ENCODE results near the gene TLE5.
"Not testable (repeated sequence)": the region's sequence is repeated elsewhere in the genome, so short reads cannot be mapped to it uniquely, and the experiment has no call there.

Gene TLE5

DNA sequence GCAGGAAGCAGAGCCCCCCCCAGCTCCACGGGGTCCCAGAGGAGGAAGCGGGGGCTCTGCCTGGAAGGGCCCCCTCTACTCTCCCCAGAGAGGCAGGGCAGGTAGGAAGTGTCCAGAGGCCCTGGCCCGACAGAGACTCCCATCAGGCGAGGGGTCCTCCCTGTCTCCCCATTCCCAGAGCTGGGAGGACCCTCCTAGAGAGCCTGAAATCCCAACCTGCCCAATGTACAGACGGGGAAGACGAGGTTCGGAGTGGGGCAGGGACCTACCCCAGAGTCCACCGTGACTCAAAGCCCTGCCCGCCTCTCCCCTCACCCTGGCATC, 34.4 kb downstream of the TLE5 start:
- in situ Hi-C loops (cut with MboI; ENCODE audit: low sequenced_read_pairs): no loop called here

DNA sequence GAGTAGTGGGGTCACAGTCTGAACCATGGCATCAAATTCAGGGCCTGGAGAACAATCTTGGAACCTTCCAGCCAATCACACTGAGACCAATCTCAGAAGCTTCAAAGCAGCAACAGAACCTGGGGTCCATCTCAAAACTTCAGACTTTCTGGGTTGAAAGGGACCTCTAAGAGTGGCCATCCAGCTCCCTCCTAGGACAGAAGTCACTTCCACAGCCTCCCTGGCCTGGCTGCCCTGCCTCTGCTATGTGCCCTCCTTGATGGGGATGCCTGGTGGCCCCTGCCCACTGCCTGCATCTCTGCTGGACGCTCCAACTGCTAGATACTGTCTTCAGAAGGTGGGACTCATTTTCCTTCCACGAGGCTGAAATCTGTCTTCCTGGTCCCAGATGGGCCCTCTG, 35.0 kb downstream of the TLE5 start:
- in situ Hi-C loops (cut with MboI; ENCODE audit: low sequenced_read_pairs): no loop called here

DNA sequence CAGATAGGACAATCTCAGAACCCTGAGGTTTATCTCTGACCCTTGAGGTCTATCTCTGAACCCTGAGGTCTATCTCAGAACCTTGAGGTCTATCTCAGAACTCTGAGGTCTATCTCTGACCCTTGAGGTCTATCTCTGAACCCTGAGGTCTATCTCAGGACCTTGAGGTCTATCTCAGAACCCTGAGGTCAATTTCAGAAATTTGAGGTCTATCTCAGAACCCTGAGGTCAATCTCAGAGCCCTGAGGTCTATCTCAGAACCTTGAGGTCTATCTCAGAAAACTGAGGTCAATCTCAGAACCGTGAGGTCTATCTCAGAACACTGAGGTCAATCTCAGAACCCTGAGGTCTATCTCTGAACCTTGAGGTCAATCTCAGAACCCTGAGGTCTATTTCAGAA, 35.5 kb downstream of the TLE5 start:
- in situ Hi-C loops (cut with MboI; ENCODE audit: low sequenced_read_pairs): no loop called here

DNA sequence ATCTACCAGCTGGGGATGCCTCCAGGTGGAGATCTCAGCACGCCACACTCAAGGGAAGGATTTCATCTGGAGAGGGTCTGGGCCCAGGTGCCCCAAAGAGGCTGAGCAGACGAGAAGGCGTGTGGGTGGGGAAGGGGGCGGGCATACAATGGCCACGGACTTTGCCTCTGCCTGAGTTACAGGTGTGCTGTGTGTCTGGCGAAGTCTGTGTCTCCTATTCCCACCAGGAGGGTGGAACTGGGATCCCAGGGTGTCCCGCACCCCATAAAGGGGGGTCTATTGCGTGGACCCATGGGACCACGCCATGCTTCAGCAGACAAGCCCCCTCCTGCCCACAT, 36.8 kb downstream of the TLE5 start:
- in situ Hi-C loops (cut with MboI; ENCODE audit: low sequenced_read_pairs): no loop called here

DNA sequence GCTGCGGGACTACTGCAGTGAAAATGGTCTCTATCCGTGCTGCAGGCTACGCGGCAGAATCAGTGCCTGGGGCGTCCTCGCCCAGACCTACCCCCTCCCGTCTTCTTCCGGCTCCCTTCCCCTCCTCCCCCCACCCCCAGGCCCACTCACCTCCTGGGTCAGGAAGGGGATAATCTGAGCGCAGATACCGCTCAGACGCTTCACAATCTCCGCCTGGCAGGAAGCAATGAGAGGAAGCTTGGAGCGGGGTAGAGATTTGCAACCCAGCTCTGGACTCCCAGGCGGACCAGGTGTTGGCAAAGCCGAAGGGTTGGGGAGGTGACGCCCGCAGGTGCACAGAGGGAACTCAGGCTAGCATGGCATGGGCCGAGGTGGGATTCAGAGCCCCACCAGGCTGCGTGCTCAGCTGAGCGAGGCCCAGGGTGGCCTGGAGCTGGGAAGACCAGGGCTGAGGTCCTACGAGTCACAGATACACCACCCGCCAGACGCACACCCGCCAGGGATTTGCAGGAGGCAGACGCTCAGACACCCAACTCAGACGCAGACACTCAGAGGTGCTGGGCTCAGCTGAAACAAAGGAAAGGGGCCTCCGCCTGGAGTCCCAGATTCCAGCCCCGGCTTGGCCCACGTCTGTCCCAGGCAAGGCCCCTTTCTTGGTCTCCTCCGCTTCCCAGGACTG, 37.3 kb downstream of the TLE5 start:
- in situ Hi-C loops (cut with MboI; ENCODE audit: low sequenced_read_pairs): no loop called here

DNA sequence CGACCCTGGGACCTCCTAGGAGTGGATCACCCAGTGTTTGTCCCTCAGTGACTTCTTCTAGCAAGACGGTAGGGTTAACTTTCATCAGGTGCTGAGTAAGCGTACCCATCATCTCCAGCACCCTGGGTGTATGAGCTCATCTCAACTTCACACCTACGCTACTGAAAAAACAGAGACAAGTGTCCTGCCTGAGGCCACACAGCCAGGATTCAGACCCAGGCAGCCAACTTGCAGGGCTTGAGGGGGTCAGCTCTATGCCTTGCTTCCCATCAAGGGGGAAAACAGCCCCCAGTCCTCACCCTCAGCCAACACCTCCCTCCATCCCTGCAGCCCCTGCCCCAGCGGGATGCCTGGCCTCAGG, 37.8 kb downstream of the TLE5 start:
- in situ Hi-C loops (cut with MboI; ENCODE audit: low sequenced_read_pairs): no loop called here

DNA sequence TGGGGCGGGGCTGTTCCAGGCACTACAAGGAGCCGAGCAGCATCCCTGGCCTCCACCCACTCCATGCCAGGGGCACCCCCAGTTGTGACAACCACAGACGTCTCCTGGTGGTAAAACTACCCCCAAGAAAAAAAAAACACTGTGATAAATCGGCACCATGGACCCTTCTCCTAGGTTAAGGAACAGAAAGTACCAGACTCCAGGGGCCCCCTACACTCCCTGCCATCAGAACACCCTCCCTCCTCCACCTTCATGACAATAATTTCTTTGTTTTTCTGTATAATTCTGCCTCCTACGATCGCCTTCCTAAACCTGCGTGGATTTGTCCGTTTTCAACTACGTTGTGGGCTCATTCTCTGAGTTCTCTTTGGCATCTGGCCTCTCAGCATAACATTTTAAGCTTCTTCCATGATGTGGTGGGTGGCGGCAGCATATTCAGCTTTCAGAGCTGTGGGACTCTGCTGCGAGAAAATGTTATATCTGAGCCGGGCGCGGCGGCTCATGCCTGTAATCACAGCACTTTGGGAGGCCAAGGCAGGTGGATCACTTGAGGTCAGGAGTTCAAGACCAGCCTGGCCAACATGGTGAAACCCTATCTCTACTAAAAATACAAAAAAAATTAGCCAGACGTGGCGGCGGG, 41.9 kb downstream of the TLE5 start:
- in situ Hi-C loops (cut with MboI; ENCODE audit: low sequenced_read_pairs): no loop called here

DNA sequence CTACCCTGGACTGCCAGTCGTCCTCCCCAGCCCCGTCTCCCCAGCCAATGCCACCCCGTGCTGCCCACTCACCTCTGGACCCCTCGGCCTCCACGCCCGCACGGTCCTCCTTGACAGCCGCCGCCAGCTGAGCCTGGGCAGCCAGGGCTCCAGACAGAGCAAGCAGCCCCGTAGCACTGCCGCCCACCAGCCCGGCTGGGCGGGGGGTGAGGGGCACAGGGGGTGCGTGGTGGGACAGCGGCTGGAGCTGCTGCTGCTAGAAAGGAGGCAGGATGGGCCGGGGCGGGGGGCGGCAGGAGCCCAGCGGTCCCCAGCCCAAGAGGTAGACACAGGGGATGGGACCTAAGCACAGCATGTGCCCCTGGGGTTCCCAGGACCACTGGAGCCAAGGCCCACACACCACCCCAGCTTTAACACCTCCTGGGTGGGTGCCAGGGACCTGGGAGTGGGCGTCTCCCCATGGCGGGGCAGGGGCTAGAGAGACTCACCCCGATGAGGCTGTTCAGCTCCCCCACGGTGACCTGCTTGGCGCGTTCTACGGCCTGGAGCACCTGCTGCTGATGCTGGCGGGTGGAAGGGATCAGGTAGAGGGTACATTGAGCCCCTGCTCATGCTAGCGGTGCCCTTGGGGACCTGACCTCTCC, 43.0 kb downstream of the TLE5 start:
- in situ Hi-C loops (cut with MboI; ENCODE audit: low sequenced_read_pairs): no loop called here

DNA sequence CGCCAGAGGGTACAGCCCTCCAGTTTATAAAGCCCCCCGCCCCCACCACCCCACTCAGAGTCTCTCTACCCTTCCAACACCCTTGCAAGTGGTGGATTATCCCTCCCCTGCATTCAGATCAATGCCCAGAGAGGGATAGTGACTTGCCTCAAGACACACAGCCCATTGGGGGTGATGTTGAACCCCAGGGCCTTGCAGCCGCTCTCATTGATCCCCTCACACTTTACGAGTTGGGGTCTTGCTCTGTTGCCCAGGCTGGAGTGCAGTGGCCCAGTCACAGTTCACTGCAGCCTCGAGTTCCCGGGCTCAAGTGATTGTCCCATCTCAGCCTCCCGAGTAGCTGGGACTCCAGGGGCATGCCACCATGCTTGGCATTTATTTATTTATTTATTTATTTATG, 44.4 kb downstream of the TLE5 start:
- in situ Hi-C loops (cut with MboI; ENCODE audit: low sequenced_read_pairs): no loop called here

DNA sequence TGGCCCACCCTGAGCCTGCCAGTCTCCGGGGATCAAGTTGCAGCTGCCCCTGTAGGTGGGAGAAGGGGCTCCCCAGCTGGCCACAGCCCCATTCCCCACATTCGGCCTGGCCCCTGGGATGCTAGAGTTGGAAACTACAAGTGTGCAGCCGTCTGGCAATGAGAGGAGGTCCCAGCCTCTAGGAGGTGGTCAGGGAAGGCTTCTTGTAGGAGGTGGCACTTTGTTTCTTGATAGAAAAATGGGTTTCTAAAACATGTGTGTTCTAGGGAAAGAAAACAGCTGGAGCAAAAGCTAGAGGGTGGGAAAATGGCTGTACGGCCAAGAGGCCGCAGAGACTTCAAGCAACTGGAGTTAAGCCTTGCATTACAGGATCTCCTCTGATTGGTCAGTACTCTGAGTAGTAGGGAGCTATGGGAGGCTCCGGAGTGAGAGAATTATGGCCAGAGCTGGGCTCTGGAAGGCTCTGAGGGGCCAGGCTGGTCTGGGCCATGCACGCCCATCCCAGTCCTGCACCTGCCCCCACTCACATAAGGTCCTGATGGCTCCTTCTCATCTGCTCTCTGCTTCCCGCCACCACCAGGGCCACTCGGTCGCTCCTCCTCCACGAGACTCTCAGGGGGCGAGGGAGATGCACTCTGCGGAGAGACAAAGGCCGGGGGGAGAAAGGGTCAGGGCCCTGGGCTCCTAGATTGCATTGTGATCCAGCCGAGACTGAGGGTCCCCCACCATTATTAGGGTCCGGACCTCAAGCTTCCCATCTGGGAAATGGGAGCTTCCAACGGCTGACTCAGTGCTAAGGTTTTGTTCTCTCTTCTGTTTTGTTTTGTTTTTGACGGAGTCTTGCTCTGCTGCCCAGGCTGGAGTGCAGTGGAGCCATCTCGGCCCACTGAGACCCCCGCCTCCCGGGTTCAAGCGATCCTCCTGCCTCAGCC, 46.9 kb downstream of the TLE5 start:
- in situ Hi-C loops (cut with MboI; ENCODE audit: low sequenced_read_pairs): no loop called here

DNA sequence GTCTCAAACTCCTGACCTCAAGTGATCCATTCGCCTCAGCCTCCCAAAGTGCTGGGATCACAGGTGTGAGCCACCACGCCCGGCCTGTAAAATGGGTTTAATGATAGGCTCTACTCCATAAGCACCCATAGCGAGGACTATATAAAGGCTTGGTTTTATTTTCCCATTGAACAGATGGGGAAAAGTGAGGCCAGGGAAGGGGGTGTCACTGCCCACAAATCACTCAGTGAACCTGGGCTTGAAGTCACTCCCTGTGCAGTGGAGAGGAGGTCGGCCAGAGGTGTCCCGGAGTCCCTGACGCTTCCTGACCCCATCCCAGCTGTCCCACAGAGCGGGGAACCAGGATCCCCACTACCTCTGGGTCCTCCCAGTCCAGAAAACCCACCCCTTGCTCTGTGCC, 48.2 kb downstream of the TLE5 start:
- in situ Hi-C loops (cut with MboI; ENCODE audit: low sequenced_read_pairs): no loop called here

DNA sequence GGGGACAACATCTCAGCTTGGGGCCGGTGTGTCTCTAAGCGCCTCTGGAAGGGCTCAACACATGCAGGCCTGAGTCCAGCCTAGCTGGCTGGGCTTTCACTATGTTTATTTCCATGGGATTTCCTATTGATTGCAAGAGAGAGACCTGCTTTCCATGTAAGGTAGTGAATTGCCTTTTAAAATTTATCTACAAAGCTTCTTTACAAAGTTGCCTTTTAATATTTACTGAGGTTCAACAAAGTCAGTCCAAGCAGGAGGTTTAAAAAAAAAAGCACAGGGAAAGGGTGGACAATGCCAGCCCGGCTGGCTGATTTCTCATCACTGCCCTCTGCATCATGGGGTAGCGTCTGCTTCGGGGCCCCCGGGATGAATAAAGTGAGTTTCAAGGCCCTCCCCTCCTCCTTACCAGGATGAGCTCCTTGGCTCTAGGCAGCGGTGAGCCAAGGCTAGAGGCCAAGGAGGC, 49.0 kb downstream of the TLE5 start:
- in situ Hi-C loops (cut with MboI; ENCODE audit: low sequenced_read_pairs): no loop called here

DNA sequence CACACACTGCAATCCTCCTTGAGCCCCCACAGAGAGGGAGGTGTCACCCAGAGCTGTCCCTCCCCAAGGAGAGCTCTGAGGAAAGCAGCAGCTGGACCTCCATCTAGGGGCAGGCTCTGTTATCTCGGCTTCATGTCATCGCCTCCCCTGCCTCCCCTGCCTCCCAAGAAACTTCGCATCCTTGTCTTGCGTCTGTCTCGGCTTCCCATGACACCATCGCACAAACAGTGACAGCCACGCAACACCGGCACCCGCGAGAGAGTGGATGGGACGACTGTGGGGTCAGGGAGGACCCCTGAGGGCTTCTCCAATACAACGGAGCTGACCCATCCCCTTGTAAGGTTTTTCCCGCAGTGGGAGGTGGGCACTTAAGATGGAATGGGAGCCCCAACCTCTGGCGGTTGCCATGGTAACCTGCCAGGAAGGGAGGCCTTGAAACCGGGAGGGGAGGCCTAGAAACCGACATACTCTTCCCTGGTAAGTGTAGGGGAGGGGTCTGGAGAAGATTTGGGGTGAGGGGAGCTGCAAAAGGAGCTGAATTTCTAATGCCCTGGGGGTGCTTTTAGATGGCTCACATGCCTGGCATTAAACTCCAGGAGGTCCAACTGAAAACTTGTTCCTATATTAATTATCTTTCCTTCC, 49.6 kb downstream of the TLE5 start:
- in situ Hi-C loops (cut with MboI; ENCODE audit: low sequenced_read_pairs): no loop called here

DNA sequence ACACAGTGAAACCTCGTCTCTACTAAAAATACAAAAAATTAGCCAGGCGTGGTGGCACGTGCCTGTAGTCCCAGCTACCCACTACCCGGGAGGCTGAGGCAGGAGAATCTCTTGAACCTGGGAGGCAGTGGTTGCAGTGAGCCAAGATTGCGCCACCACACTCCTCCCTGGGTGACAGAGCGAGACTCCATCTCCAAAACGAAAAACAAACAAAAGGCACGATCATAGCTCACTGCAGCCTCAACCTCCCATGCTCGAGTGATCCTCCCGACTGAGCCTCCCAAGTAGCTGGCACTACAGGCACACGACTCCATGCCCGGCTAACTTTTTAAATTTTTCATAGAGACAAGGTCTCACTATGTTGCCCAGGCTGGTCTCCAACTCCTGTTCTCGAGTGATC, 50.2 kb downstream of the TLE5 start:
- in situ Hi-C loops (cut with MboI; ENCODE audit: low sequenced_read_pairs): not testable (repeated sequence)

DNA sequence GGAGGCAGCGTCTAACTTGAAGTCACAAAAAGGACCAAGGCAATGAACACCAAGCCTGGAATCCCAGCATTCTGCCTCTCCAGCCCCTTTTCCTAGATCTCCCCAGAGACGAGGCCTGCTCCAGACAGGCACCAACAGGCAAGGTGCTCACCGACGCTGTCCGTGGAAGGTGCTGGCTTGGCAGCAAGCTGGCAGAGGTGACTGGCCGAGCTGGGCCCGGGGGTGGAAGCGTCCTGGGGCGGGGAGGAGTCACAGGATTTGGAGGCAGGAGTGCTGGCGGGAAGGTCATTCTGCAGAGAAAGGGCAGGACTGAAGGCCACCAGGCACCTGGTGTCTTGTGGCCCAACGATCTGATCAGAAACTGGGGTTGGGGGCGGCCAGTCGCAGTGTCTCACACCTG, 51.4 kb downstream of the TLE5 start:
- in situ Hi-C loops (cut with MboI; ENCODE audit: low sequenced_read_pairs): no loop called here

DNA sequence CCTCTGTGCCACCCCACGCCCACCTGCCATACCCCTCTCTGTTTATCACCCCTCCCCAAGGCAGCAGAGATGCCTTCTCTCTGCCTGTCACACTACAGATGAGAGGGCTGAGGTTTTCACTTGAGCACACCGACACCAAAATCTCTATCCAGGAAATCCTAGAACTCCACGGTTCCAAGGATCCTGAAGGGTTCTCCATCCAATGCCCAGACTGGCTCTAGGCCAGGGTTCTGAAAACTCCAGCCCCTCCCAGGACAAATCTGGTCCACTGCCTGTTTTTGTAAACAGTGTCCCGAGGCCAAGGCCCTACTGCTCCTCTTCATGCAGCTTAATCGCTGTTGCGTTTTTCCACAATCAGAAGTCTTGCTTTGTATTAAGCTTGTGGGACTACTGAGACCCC, 53.3 kb downstream of the TLE5 start:
- in situ Hi-C loops (cut with MboI; ENCODE audit: low sequenced_read_pairs): no loop called here

DNA sequence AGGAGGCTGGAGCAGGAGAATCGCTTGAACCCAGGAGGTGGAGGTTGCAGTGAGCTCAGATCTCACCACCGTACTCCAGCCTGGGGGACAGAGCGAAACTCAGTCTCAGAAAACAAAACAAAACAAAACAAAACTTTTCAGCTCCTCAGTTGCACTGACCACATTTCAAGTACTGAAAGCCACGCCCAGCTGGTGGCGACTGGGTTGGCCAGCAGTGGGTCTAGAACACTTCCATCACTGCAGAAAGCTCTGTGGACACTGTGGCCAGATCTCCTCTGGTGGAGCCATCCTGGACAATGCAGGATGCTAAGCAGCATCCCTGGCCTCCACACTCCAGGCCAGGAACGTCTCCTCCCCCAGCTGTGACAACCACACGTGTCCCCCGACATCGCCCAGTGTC, 54.3 kb downstream of the TLE5 start:
- in situ Hi-C loops (cut with MboI; ENCODE audit: low sequenced_read_pairs): no loop called here

DNA sequence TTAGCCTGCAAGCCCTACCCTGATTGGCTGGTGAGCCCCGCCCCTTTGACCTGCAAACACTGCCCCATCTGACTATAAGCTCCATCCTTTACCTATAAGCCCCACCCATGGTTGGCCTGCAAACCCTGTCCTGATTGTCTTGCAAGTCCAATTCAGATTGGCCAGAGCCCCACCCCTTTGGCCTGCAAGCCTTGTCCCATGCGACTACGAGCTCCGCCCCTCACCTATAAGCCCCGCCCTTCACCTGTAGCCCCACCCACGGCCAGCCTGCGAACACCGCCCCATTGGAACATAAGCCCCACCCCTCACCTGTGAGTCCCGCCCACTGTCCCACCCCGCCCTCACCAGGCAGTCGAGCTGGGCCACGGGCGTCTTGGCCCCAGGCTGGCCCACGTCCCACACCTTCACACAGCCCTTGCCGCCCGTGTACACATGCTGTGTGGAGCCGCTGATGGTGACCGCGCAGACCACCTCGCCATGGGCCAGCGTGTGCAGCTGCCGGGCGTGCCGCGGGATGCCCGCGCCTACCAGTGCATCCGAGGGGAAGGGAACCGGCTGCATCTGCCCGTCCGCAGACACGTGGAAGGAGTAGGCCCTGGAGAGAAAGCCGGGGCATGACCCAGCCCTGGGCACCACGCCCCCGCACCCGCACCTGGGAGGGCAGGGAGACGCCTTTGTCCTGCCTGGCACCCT, 56.1 kb downstream of the TLE5 start:
- in situ Hi-C loops (cut with MboI; ENCODE audit: low sequenced_read_pairs): no loop called here

DNA sequence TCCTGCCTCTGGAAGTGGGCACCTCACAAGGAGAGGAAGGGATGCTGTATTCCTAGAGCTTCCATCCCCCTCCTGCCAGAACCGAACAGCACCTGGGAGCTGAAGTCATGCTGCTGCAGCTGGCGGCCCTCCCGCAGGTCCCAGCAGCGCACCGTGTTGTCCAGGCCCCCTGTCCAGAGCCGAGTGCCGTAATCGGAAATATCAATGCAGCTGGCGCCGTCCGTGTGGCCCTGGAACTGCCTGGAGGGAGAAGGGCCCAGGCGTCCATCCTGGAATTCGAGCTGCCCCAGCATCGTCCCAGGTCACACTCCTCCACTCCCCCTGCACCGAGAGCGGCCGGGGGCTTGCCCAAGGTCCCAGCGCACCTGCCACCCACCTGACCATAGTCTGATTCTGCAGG, 57.0 kb downstream of the TLE5 start:
- in situ Hi-C loops (cut with MboI; ENCODE audit: low sequenced_read_pairs): no loop called here

DNA sequence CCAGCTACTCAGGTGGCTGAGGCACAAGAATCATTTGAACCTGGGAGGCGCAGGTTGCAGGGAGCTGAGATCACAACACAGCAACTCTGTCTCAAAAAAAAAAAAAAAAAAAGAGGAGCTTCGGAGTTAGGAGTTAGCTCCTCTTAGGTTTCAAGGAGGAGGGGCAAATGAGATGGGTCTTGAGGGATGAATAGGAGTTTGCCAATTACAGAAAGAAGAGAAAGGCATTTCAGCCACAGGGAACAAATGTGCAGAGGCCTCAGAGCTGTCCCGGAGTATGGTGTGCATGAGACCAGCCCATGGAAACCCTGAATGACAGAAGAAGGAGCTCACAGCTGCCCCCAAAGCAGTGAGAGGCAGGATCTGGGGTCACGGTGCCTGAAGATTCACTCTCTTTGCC, 57.8 kb downstream of the TLE5 start:
- in situ Hi-C loops (cut with MboI; ENCODE audit: low sequenced_read_pairs): no loop called here

DNA sequence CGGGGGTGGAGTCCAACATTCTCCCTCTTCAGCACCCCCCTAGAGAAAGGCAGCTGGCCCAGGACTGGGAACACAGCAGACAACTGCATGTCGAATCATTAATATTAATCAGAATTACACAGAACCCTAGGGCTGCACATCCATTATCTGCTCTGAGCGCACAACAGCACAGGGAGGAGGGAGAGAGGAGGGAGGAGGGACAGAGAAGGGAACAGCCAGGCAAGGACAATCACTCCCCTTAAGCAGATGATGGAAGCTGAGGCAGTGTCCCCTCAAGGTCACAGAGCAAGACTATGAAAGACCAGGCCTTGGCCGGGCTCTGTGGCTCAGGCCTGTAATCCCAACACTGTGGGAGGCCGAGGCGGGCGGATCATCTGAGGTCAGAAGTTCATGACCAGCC, 59.2 kb downstream of the TLE5 start:
- in situ Hi-C loops (cut with MboI; ENCODE audit: low sequenced_read_pairs): no loop called here

Data from HL-60/S4 treated with phorbol 12-myristate 13-acetate at 8.2 ng/mL for 4 days and 3 days (cell line).